Mucosa of rectum (tissue), 2 donors: ENCODE data around the gene RTEL1.

ENCODE experiments used
- H3K27ac ChIP-seq, 2 donors: one replicate each; pipeline ENCODE4 v1.7.0; 2013; ENCODE audit warnings: inconsistent platforms in 2 of 2, low read depth in 2 of 2, low read length in 2 of 2
- H3K27me3 ChIP-seq, 2 donors: one replicate each; pipeline ENCODE4 v1.7.0; 2013; ENCODE audit warnings: low read length in 2 of 2; ENCODE audit not compliant: control insufficient read depth in 2 of 2, insufficient read depth in 2 of 2
- H3K36me3 ChIP-seq, 2 donors: one replicate each; pipeline ENCODE4 v1.7.0; 2013; ENCODE audit warnings: low read length in 2 of 2; ENCODE audit not compliant: control insufficient read depth in 2 of 2, insufficient read depth in 2 of 2
- H3K4me1 ChIP-seq, 2 donors: one replicate each; pipeline ENCODE4 v1.7.0; 2013; ENCODE audit warnings: low read length in 2 of 2, mild to moderate bottlenecking in 1 of 2; ENCODE audit not compliant: control insufficient read depth in 2 of 2, insufficient read depth in 2 of 2
- H3K4me3 ChIP-seq, 2 donors: one replicate each; pipeline ENCODE4 v1.7.0; 2013; ENCODE audit warnings: low read length in 2 of 2
- H3K9ac ChIP-seq, 2 donors: one replicate each; pipeline ENCODE4 v1.7.0; 2013; ENCODE audit warnings: low read length in 2 of 2, low read depth in 1 of 2, mild to moderate bottlenecking in 1 of 2
- H3K9me3 ChIP-seq, 2 donors: one replicate each; pipeline ENCODE4 v1.7.0; 2013; ENCODE audit warnings: low read length in 2 of 2; ENCODE audit not compliant: control insufficient read depth in 2 of 2
- donor health status: healthy.
- donor health status: Normal muscosa, but diverticular disease.

RTEL1 gene

DNA sequence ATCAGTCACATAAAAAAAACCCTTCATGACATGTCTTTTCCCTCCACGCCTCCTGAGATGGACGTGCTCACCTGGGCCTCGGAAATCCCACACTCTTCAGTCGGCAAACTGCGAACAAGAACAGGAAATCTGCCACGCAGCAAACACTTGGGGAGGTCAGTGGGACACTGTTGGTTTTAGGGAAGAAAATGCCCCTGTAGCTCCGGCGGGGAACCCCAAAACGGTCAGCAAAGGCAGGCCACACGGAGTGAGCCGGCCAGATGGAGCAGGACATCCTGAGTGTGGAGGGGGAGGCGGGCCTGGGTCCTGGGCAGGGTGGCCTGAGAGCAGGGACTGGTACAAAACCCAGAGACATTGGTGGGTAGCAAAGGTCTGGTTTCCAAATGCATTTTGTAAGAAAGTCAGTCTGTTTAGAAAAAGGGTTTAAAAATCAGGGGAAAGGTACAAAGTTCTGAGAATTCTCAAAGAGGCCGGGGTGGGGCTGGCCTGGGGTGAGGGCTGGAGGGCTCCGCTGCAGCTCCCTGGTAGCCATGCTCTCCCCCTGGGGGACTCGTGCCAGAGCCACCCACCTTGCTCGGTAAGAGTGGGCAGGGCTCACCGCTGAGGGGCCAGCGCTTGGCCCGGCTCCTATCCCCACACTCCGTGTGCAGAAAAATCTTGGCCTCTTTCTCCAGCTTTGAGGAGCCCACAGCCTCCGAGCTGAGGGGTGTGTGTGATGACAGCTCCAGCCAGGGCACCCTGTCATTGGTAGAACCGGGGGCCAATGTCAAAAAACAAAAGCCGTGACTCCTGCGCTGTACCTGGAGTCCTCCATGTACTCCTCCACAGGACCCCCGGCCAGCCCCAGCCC, 86.7 kb downstream of the RTEL1 start:
- peaks cover 8 to 12% of the 10 kb centered on the region in 2 donors for H3K4me1 ChIP-seq
- no peak overlapping the region for H3K4me3 ChIP-seq
- no peak overlapping the region for H3K9ac ChIP-seq
- H3K27ac ChIP-seq: no peak overlapping the region
- no peaks in the 10 kb centered on the region for H3K9me3 ChIP-seq
- H3K36me3 ChIP-seq: no peaks in the 10 kb centered on the region
- no peaks in the 10 kb centered on the region for H3K27me3 ChIP-seq

DNA sequence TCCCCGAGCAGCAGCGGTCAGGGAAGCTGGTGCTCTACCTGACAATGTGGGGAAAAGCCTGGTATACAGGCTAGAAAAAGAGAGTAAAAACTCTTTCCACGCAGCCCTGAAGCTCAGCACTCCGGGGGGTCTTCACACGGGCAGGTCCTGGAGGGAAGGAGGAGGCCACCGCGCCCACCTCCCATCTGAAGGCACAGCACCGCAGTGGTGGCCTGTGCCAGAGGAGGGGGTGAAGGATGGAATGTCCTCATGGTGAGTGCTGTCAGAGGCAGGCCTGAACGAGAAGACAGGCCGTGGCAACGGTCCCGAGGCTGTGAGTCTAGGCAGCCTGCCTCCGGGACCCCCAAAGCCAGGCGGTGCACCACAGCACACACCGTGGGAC, 87.3 kb downstream of the RTEL1 start:
- Histone ChIP-seq H3K4me1 (peaks cover 8 to 11% of the 10 kb centered on the region in 2 donors), H3K27ac (no peak overlapping the region), H3K36me3 (no peaks in the 10 kb centered on the region), H3K9ac (no peak overlapping the region), H3K4me3 (no peak overlapping the region), H3K9me3 (no peaks in the 10 kb centered on the region), H3K27me3 (no peaks in the 10 kb centered on the region)
